CD4-positive, CD25-positive, alpha-beta regulatory T cell (primary cell): ENCODE data around the gene ITGAX. TPM values are rescaled to one million over a fixed set of nuclear protein-coding genes. Genes with fewer than 3 reads are reported as not detected.

ENCODE experiments used
- ATAC-seq, 2 donors: fragments of 150-1000 bp; cut with Tn5 transposase; one replicate each; pipeline ENCODE4 v1.10.0; 2021; ENCODE audit warnings: low read depth in 2 of 2, moderate number of reproducible peaks in 2 of 2, moderate library complexity in 1 of 2
- DNase-seq, 3 donors: peaks; one replicate each; pipeline versions ENCODE4 v3.0.0 to v3.0.0-alpha.2; 2012 to 2022; ENCODE audit warnings: mixed read lengths in 1 of 3
- H3K27ac ChIP-seq: one replicate; pipeline ENCODE4 v1.7.0; 2013; ENCODE audit warnings: mild to moderate bottlenecking, low read length; ENCODE audit not compliant: insufficient read depth, poor library complexity, severe bottlenecking
- H3K27me3 ChIP-seq: one replicate; pipeline ENCODE4 v1.7.0; 2013; ENCODE audit warnings: low read length; ENCODE audit not compliant: control insufficient read depth, insufficient read depth
- H3K36me3 ChIP-seq: one replicate; pipeline ENCODE4 v1.7.0; 2013; ENCODE audit warnings: mild to moderate bottlenecking, low read length, moderate library complexity; ENCODE audit not compliant: control insufficient read depth, insufficient read depth
- H3K4me1 ChIP-seq: 2 replicates; pipeline ENCODE4 v1.7.0; 2013; ENCODE audit warnings: mild to moderate bottlenecking, low read length; ENCODE audit not compliant: insufficient read depth, control insufficient read depth, poor library complexity, severe bottlenecking
- H3K4me3 ChIP-seq: one replicate; pipeline ENCODE4 v1.7.0; 2013; ENCODE audit warnings: low read depth, mild to moderate bottlenecking, low read length, moderate library complexity
- H3K9me3 ChIP-seq, 2 experiments: 1 replicate in 1 of 2; 2 replicates in 1 of 2; pipeline ENCODE4 v1.7.0; 2013; ENCODE audit warnings: low read length in 2 of 2, mild to moderate bottlenecking in 1 of 2, moderate library complexity in 1 of 2; ENCODE audit not compliant: control insufficient read depth in 2 of 2
- H3K27ac Mint-ChIP-seq, 3 donors: one replicate each; pipeline ENCODE4 v1.8.0; 2020 to 2022; ENCODE audit warnings: mild to moderate bottlenecking in 3 of 3, mixed read lengths in 3 of 3, moderate library complexity in 2 of 3
- H3K27me3 Mint-ChIP-seq: one replicate; pipeline ENCODE4 v1.8.0; 2022; ENCODE audit warnings: mild to moderate bottlenecking, mixed read lengths
- H3K36me3 Mint-ChIP-seq: one replicate; pipeline ENCODE4 v1.8.0; 2020; ENCODE audit warnings: mixed read lengths
- H3K4me1 Mint-ChIP-seq, 4 donors: one replicate each; pipeline ENCODE4 v1.8.0; 2020 to 2022; ENCODE audit warnings: mixed read lengths in 4 of 4, mild to moderate bottlenecking in 1 of 4
- H3K4me3 Mint-ChIP-seq, 4 donors: one replicate each; pipeline ENCODE4 v1.8.0; 2020 to 2022; ENCODE audit warnings: mild to moderate bottlenecking in 4 of 4, mixed read lengths in 4 of 4, moderate library complexity in 3 of 4
- H3K9me3 Mint-ChIP-seq, 7 donors: one replicate each; pipeline ENCODE4 v1.8.0; 2020 to 2022; ENCODE audit warnings: mixed read lengths in 7 of 7, mild to moderate bottlenecking in 3 of 7, moderate library complexity in 2 of 7
- polyA plus RNA-seq, 4 donors: library from polyadenylated mRNA; unstranded; fragments of 300-500 nt; fragmentation: Illumina TruSeq; gene quantifications; one replicate each; pipeline ENCODE4 v1.2.3, GENCODE V29; 2021
- total RNA-seq: library from RNA; stranded (reverse); gene quantifications from one replicate; pipeline ENCODE4 v1.2.3, GENCODE V29; 2022

The ITGAX gene
- total and polyA plus RNA-seq, 5 donors from 2014 or later, result 0.47 to 1.9 TPM; not detected in 3

DNA sequence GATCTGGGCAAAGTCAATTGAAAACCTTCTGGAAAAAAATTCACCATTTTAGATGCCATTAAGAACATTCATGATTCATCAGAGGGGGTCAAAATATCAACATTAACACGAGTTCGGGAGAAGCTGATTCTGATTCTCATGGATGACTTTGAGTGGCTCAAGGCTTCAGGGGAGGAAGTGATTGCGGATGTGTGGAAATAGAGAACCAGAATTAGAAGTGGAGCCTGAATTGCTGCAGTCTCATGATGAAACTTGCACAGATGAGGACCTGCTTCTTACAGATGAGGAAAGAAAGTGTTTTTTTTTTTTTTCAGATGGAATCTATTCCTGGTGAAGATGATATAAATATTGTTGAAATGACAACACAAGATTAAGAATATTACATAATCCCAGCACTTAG, 12.9 kb downstream of the ITGAX start:
- H3K4me3 ChIP-seq, result no peak overlapping the region
- no peak for DNase-seq
- no peak overlapping the region for H3K4me3 Mint-ChIP-seq
- H3K9me3 ChIP-seq, result no peaks in the 10 kb centered on the region
- no peaks in the 10 kb centered on the region for H3K9me3 Mint-ChIP-seq
- H3K4me1 ChIP-seq, result no peaks in the 10 kb centered on the region
- peaks cover 0 to 5% (median 4%) of the 10 kb centered on the region in 4 donors for H3K4me1 Mint-ChIP-seq
- H3K27me3 ChIP-seq, result no peaks in the 10 kb centered on the region
- ATAC-seq, result no peak
- H3K27me3 Mint-ChIP-seq, result peaks cover 5% of the 10 kb centered on the region
- H3K27ac Mint-ChIP-seq, result no peak overlapping the region
- H3K36me3 Mint-ChIP-seq, result no peaks in the 10 kb centered on the region
- H3K27ac ChIP-seq, result no peak overlapping the region
- H3K36me3 ChIP-seq, result no peaks in the 10 kb centered on the region

DNA sequence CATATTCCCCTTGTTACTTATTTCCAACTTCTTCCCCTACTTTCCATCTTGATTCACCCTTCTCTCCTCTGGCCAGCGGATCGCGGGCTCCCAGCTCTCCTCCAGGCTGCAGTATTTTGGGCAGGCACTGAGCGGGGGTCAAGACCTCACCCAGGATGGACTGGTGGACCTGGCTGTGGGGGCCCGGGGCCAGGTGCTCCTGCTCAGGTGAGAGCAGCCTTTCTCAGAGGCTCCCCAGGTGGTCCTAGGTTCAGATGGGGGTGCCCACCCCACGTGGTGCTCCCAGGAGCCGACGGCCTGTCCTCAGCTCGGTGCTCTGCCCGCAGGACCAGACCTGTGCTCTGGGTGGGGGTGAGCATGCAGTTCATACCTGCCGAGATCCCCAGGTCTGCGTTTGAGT, 16.0 kb downstream of the ITGAX start:
- ATAC-seq (no peak), DNase-seq (no peak)
- Histone ChIP-seq H3K36me3 (no peaks in the 10 kb centered on the region), H3K27me3 (no peaks in the 10 kb centered on the region), H3K4me1 (no peaks in the 10 kb centered on the region), H3K9me3 (no peaks in the 10 kb centered on the region), H3K27ac (no peak overlapping the region), H3K4me3 (no peak overlapping the region)
- Mint-ChIP-seq H3K27me3 (peaks cover 10% of the 10 kb centered on the region), H3K4me1 (peaks cover 0 to 5% (median 4%) of the 10 kb centered on the region in 4 donors), H3K4me3 (no peak overlapping the region), H3K27ac (no peak overlapping the region), H3K36me3 (no peaks in the 10 kb centered on the region), H3K9me3 (peaks cover 0 to 9% (median 1%) of the 10 kb centered on the region in 7 donors)

DNA sequence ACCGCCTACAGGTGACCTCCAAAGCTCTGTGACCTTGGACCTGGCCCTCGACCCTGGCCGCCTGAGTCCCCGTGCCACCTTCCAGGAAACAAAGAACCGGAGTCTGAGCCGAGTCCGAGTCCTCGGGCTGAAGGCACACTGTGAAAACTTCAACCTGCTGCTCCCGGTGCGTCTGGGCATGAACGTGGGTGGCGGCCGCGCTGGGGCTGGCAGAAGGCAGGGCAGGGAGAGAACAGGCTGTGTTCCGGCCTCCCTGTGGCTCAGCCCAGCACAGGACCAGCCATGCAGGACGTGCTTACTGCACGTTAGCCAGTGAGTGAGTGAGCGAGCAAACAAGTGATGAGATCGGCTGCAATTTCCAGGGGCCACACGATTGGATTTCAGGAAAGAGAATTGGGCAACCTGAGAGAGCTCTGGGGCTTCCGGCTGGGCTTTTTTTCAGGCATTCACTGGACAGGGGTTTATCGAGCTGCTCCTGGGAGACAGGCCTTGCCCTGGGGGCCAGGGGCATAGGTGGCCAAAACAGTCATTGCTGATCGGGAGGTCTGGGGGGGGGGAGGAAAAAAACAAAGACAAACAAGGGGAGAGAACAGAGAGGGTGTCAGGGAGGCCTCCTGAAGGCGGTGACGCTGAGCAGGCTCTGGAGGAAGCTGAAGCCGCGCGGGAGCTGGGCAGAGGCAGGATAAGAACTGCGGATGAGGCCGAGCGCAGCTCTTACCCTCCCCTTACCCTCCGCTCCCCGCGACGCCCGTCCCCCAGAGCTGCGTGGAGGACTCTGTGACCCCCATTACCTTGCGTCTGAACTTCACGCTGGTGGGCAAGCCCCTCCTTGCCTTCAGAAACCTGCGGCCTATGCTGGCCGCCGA, 16.9 kb downstream of the ITGAX start:
- H3K27ac ChIP-seq, result no peak overlapping the region
- no peaks in the 10 kb centered on the region for H3K36me3 ChIP-seq
- H3K36me3 Mint-ChIP-seq, result no peaks in the 10 kb centered on the region
- peaks cover 0 to 9% (median 1%) of the 10 kb centered on the region in 7 donors for H3K9me3 Mint-ChIP-seq
- no peaks in the 10 kb centered on the region for H3K9me3 ChIP-seq
- H3K27me3 Mint-ChIP-seq, result peaks cover 11% of the 10 kb centered on the region
- peaks cover 0 to 2% (median 1%) of the 10 kb centered on the region in 4 donors for H3K4me1 Mint-ChIP-seq
- no peaks in the 10 kb centered on the region for H3K4me1 ChIP-seq
- DNase-seq, result no peak
- H3K4me3 ChIP-seq, result no peak overlapping the region
- H3K4me3 Mint-ChIP-seq, result no peak overlapping the region
- no peak for ATAC-seq
- H3K27me3 ChIP-seq, result no peaks in the 10 kb centered on the region
- H3K27ac Mint-ChIP-seq, result peak overlapping the region in 1 of 3 donors; percentile 14

DNA sequence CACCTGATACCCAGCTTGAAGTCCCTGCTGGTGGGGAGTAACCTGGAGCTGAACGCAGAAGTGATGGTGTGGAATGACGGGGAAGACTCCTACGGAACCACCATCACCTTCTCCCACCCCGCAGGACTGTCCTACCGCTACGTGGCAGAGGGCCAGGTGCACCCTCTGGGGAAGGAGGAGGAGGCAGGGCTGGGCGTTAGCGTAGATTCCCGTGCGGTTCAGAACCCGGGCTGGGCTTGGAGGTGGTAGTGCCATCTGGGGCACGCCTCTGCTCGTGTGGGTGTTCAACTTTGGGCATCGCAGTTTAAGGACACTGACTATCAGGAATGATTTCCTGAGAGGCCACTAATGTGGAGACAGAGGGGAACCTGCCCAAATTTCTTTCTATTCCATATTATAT, 18.3 kb downstream of the ITGAX start:
- Histone ChIP-seq H3K27ac (no peak overlapping the region), H3K4me1 (no peaks in the 10 kb centered on the region), H3K4me3 (no peak overlapping the region), H3K9me3 (no peaks in the 10 kb centered on the region), H3K36me3 (no peaks in the 10 kb centered on the region), H3K27me3 (no peaks in the 10 kb centered on the region)
- Mint-ChIP-seq H3K36me3 (no peaks in the 10 kb centered on the region), H3K4me1 (no peaks in the 10 kb centered on the region), H3K27me3 (peaks cover 6% of the 10 kb centered on the region), H3K4me3 (no peak overlapping the region), H3K27ac (no peak overlapping the region), H3K9me3 (peaks cover 0 to 9% (median 1%) of the 10 kb centered on the region in 7 donors)
- no peak for ATAC-seq
- DNase-seq, result no peak

DNA sequence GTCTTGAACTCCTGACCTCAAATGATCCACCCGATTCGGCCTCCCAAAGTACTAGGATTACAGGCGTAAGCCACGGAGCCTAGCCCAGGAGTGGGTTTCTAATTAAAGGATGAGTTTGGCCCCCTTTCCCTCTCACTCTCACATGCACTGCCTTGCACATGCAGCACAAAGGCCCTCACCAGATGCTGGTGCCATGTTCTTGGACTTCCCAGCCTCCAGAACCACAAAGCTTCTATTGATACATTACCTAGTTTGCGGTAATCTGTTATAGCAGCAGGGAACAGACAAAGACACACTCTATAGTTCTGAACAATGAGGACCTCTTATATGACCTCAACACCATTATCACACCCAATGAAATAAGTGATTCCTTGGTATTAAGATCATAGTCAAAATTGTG, 20.3 kb downstream of the ITGAX start:
- ATAC-seq (no peak), DNase-seq (no peak)
- H3K27ac Mint-ChIP-seq, result no peak overlapping the region
- Histone ChIP-seq H3K4me3 (no peak overlapping the region), H3K27ac (no peak overlapping the region), H3K27me3 (no peaks in the 10 kb centered on the region), H3K4me1 (no peaks in the 10 kb centered on the region), H3K36me3 (no peaks in the 10 kb centered on the region), H3K9me3 (no peaks in the 10 kb centered on the region)
- H3K4me1 Mint-ChIP-seq, result no peaks in the 10 kb centered on the region
- H3K9me3 Mint-ChIP-seq, result peaks cover 0 to 9% (median 1%) of the 10 kb centered on the region in 7 donors
- H3K36me3 Mint-ChIP-seq, result no peaks in the 10 kb centered on the region
- peaks cover 6% of the 10 kb centered on the region for H3K27me3 Mint-ChIP-seq
- H3K4me3 Mint-ChIP-seq, result no peak overlapping the region

DNA sequence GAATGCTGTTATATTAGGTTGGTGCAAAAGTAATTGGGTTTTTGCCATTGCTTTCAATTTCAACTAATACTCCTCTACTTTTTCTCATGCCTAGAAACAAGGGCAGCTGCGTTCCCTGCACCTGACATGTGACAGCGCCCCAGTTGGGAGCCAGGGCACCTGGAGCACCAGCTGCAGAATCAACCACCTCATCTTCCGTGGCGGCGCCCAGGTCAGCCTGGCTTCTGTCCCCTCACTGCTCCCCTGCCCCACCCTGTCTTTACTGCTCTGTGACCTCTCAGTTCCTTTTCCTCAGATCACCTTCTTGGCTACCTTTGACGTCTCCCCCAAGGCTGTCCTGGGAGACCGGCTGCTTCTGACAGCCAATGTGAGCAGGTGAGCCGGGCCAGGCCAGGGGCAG, 21.7 kb downstream of the ITGAX start:
- peaks cover 0 to 9% (median 1%) of the 10 kb centered on the region in 7 donors for H3K9me3 Mint-ChIP-seq
- ATAC-seq (no peak), DNase-seq (no peak)
- no peak overlapping the region for H3K27ac Mint-ChIP-seq
- Histone ChIP-seq H3K27me3 (no peaks in the 10 kb centered on the region), H3K9me3 (no peaks in the 10 kb centered on the region), H3K36me3 (no peaks in the 10 kb centered on the region), H3K27ac (no peak overlapping the region), H3K4me1 (no peaks in the 10 kb centered on the region), H3K4me3 (no peak overlapping the region)
- H3K27me3 Mint-ChIP-seq, result peaks cover 6% of the 10 kb centered on the region
- H3K36me3 Mint-ChIP-seq, result no peaks in the 10 kb centered on the region
- no peak overlapping the region for H3K4me3 Mint-ChIP-seq
- H3K4me1 Mint-ChIP-seq, result no peaks in the 10 kb centered on the region

DNA sequence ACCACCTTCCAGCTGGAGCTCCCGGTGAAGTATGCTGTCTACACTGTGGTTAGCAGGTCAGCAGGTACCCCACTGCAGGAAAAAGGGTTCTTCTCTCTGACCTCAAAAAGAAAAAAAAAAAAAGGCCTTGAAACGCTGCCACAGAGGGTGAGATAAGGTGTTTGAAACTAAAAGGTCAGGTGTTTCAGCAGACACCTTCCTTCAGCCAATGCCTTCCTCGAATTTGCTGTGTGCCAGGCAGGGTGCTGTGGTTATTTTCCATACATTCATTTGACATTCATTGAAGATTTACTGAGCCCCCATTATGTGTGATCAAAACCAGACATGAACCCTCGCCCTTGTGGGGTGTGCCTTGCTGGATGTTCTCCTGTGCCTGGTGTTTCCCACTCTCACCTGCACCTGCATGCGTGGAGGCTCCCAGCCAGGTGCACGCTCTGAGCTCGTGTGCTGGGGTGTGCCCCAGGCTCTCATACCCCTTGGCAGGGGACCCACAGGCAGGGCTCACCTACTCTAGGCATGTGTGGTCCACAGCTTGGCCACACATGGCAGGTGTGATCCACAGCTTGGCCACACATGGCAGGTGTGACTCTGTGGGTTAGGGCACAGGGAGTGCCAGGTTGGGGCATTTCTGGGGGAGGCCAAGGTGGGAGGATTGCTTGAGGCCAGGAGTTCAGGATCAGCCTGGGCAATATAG, 22.4 kb downstream of the ITGAX start:
- peaks cover 0 to 9% (median 1%) of the 10 kb centered on the region in 7 donors for H3K9me3 Mint-ChIP-seq
- ATAC-seq, result no peak
- Histone ChIP-seq H3K36me3 (no peaks in the 10 kb centered on the region), H3K27me3 (no peaks in the 10 kb centered on the region), H3K4me1 (no peaks in the 10 kb centered on the region), H3K4me3 (no peak overlapping the region), H3K9me3 (no peaks in the 10 kb centered on the region), H3K27ac (no peak overlapping the region)
- H3K27me3 Mint-ChIP-seq, result peaks cover 6% of the 10 kb centered on the region
- H3K36me3 Mint-ChIP-seq, result no peaks in the 10 kb centered on the region
- no peak overlapping the region for H3K27ac Mint-ChIP-seq
- no peak overlapping the region for H3K4me3 Mint-ChIP-seq
- no peaks in the 10 kb centered on the region for H3K4me1 Mint-ChIP-seq
- no peak for DNase-seq
